Neural cell (in vitro differentiated cells): ENCODE results near the gene ENPP1. TPM values are rescaled to one million over a fixed set of nuclear protein-coding genes. Genes with fewer than 3 reads are reported as not detected.

Source experiments
- H2AFZ ChIP-seq: fragments of 200-600, 300-800 bp; sonication (generic), shearing (Covaris generic); 2 replicates; pipeline ENCODE4 v1.6.0; 2014; ENCODE audit warnings: low read depth, mild to moderate bottlenecking, antibody characterized with exemption, low read length, moderate library complexity
- H3F3A ChIP-seq: fragments of 200-600 bp; shearing (Covaris generic); 2 replicates; pipeline ENCODE4 v1.6.1; 2016; ENCODE audit warnings: mild to moderate bottlenecking, moderate library complexity, mixed read lengths, antibody characterized with exemption, low read length; ENCODE audit not compliant: insufficient read depth, poor library complexity, severe bottlenecking
- H3K27ac ChIP-seq: fragments of 200-600, 300-800 bp; sonication (generic), shearing (Covaris generic); 2 replicates; pipeline ENCODE4 v1.5.1; 2014; ENCODE audit warnings: mild to moderate bottlenecking, low read length, moderate library complexity
- H3K27me3 ChIP-seq: fragments of 300-800, 200-600 bp; sonication (generic), shearing (Covaris generic); 2 replicates; pipeline ENCODE4 v1.6.0; 2014; ENCODE audit warnings: mild to moderate bottlenecking, low read depth, low read length, moderate library complexity; ENCODE audit not compliant: insufficient read depth
- H3K36me3 ChIP-seq: fragments of 300-800, 200-600 bp; sonication (generic), shearing (Covaris generic); 2 replicates; pipeline ENCODE4 v1.5.1; 2014; ENCODE audit warnings: mild to moderate bottlenecking, antibody characterized with exemption, low read length, moderate library complexity; ENCODE audit not compliant: insufficient read depth
- H3K4me2 ChIP-seq: fragments of 300-800, 200-600 bp; sonication (generic), shearing (Covaris generic); 2 replicates; pipeline ENCODE4 v1.6.0; 2014; ENCODE audit warnings: mild to moderate bottlenecking, low read length
- H3K4me3 ChIP-seq: fragments of 300-800, 200-600 bp; sonication (generic), shearing (Covaris generic); 2 replicates; pipeline ENCODE4 v1.5.1; 2014; ENCODE audit warnings: mild to moderate bottlenecking, low read length, moderate library complexity
- H3K79me2 ChIP-seq: fragments of 200-600 bp; shearing (Covaris generic); replicated peaks from 2 replicates; pipeline ENCODE4 v1.6.0; 2014; ENCODE audit warnings: mild to moderate bottlenecking, low read length, moderate library complexity; ENCODE audit not compliant: insufficient read depth
- H3K9ac ChIP-seq: fragments of 300-800, 200-600 bp; sonication (generic), shearing (Covaris generic); 2 replicates; pipeline ENCODE4 v1.6.1; 2016; ENCODE audit warnings: mild to moderate bottlenecking, low read length, mixed read lengths
- H3K9me2 ChIP-seq: fragments of 200-600 bp; shearing (Covaris generic); 2 replicates; pipeline ENCODE4 v1.6.1; 2016; ENCODE audit warnings: mild to moderate bottlenecking, low read length, mixed read lengths; ENCODE audit not compliant: insufficient read depth
- H3K9me3 ChIP-seq: fragments of 200-600, 300-800 bp; sonication (generic), shearing (Covaris generic); 2 replicates; pipeline ENCODE4 v1.6.1; 2016; ENCODE audit warnings: mild to moderate bottlenecking, mixed run types, low read length, moderate library complexity, mixed read lengths
- H4K20me1 ChIP-seq: fragments of 200-600 bp; shearing (Covaris generic); 2 replicates; pipeline ENCODE4 v1.6.1; 2016; ENCODE audit warnings: mild to moderate bottlenecking, mixed run types; ENCODE audit not compliant: insufficient read depth
- CTCF ChIP-seq: fragments of 450-650 bp; IDR thresholded peaks from 2 replicates; pipeline ENCODE4 v1.5.1; 2014; ENCODE audit warnings: antibody characterized with exemption, mild to moderate bottlenecking, moderate library complexity; ENCODE audit not compliant: poor library complexity, severe bottlenecking
- EP300 ChIP-seq: fragments of 450-650 bp; conservative IDR thresholded peaks from 2 replicates; pipeline ENCODE4 v1.6.1; 2014; ENCODE audit warnings: antibody characterized with exemption, mild to moderate bottlenecking, moderate library complexity; ENCODE audit not compliant: poor library complexity, severe bottlenecking
- EZH2 ChIP-seq: fragments of 200-600, 300-800 bp; shearing (Covaris generic), sonication (generic); IDR thresholded peaks from 2 replicates; pipeline ENCODE4 v1.6.1; 2014; ENCODE audit warnings: antibody characterized with exemption, low read length, borderline replicate concordance, mild to moderate bottlenecking; ENCODE audit not compliant: insufficient read depth, poor library complexity, severe bottlenecking
- MXI1 ChIP-seq: fragments of 450-650 bp; conservative IDR thresholded peaks from 2 replicates; pipeline ENCODE4 v1.6.1; 2014; ENCODE audit warnings: antibody characterized with exemption, mild to moderate bottlenecking; ENCODE audit not compliant: poor library complexity, severe bottlenecking
- POLR2AphosphoS5 ChIP-seq: IDR thresholded peaks from 2 replicates; pipeline ENCODE4 v1.6.1; 2012
- RAD21 ChIP-seq: fragments of 450-650 bp; conservative IDR thresholded peaks from 2 replicates; pipeline ENCODE4 v1.6.1; 2014; ENCODE audit warnings: antibody characterized with exemption, mild to moderate bottlenecking, moderate library complexity
- SMC3 ChIP-seq: fragments of 450-650 bp; conservative IDR thresholded peaks from 2 replicates; pipeline ENCODE4 v1.6.1; 2014; ENCODE audit warnings: antibody characterized with exemption, mild to moderate bottlenecking, moderate library complexity; ENCODE audit not compliant: poor library complexity
- TAF1 ChIP-seq: IDR thresholded peaks from 2 replicates; pipeline ENCODE4 v1.6.1; 2012; ENCODE audit warnings: low read depth
- polyA plus RNA-seq: library from polyadenylated mRNA; depleted of rRNA; stranded (reverse); fragments of >200 nt; gene quantifications from 2 replicates; pipeline ENCODE4 v1.2.3, GENCODE V29; 2014
- TF ChIP-seq, protein P1 (sequence below): IDR thresholded peaks from 2 replicates; pipeline ENCODE4 v1.6.1; 2012; ENCODE audit warnings: borderline replicate concordance

The ENPP1 gene
- polyA plus RNA-seq, 1 donor from 2014 or later, result not detected

DNA sequence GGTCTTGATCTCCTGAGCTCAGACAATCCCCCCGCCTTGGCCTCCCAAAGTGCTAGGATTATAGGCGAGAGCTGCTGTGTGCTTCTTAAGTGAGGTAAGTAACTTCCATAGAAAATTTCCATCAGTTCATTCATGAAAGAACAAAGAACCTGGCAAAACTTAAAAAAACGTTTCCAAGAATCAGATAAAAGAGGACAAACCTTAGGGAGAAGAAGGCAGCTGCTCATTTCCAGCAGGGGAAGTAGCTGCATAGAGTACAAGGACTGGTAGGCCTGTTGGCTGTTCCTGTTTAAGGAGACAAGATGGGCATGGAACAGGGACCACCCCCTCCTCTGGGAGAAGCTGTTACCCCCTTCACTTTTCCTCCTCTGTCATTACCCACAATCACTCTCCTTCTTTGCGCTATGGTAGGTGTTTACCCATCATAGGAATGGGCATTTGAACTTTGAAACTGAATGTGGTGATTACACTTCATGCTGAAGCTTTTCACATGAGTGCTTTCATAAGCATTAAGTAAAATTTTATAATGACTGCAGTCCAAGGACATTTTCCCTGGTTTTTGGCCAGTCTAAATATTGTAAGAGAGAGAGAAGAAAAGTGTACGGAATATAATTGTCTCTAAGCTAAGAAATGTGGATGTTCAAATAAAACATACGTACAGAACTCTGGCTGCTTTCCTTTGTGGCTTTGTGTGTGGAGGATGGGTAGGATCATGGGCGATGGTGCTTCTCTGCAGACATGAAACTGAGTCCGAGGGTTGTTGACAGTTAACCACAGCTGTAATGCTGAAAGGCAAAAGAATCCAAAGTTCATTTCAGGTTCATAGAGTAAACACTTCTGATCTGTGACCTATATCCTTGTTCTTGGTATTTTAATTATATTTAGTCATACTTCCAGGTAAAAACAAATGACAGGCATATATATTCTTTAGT lies 86.9 kb downstream of the ENPP1 start:
- Histone ChIP-seq H3K9me2 (no peaks in the 10 kb centered on the region), H3K9ac (no peak overlapping the region), H3K4me2 (no peak overlapping the region), H3F3A (no peaks in the 10 kb centered on the region), H3K27me3 (no peaks in the 10 kb centered on the region), H3K9me3 (no peaks in the 10 kb centered on the region), H2AFZ (no peak overlapping the region), H3K27ac (no peak overlapping the region), H4K20me1 (no peaks in the 10 kb centered on the region), H3K36me3 (no peaks in the 10 kb centered on the region), H3K4me3 (no peak overlapping the region), H3K79me2 (no peaks in the 10 kb centered on the region)
- no peak for TF ChIP-seq EP300
- no peak for TF ChIP-seq SMC3
- TF ChIP-seq MXI1, result no peak
- TF ChIP-seq, protein P1, sequence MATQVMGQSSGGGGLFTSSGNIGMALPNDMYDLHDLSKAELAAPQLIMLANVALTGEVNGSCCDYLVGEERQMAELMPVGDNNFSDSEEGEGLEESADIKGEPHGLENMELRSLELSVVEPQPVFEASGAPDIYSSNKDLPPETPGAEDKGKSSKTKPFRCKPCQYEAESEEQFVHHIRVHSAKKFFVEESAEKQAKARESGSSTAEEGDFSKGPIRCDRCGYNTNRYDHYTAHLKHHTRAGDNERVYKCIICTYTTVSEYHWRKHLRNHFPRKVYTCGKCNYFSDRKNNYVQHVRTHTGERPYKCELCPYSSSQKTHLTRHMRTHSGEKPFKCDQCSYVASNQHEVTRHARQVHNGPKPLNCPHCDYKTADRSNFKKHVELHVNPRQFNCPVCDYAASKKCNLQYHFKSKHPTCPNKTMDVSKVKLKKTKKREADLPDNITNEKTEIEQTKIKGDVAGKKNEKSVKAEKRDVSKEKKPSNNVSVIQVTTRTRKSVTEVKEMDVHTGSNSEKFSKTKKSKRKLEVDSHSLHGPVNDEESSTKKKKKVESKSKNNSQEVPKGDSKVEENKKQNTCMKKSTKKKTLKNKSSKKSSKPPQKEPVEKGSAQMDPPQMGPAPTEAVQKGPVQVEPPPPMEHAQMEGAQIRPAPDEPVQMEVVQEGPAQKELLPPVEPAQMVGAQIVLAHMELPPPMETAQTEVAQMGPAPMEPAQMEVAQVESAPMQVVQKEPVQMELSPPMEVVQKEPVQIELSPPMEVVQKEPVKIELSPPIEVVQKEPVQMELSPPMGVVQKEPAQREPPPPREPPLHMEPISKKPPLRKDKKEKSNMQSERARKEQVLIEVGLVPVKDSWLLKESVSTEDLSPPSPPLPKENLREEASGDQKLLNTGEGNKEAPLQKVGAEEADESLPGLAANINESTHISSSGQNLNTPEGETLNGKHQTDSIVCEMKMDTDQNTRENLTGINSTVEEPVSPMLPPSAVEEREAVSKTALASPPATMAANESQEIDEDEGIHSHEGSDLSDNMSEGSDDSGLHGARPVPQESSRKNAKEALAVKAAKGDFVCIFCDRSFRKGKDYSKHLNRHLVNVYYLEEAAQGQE, result no peak
- no peak for TF ChIP-seq CTCF
- TF ChIP-seq EZH2, result no peak
- TF ChIP-seq RAD21, result no peak
- no peak for TF ChIP-seq TAF1
- no peak for TF ChIP-seq POLR2AphosphoS5

GRCh38 chr6:131897050-131897435 lies 89.2 kb downstream of the ENPP1 start:
- Histone ChIP-seq H3K9ac (no peak overlapping the region), H3K36me3 (no peaks in the 10 kb centered on the region), H3K4me3 (no peak overlapping the region), H2AFZ (no peak overlapping the region), H3K9me2 (no peaks in the 10 kb centered on the region), H3K9me3 (no peaks in the 10 kb centered on the region), H3K4me2 (no peak overlapping the region), H3K27me3 (no peaks in the 10 kb centered on the region), H3K79me2 (no peaks in the 10 kb centered on the region), H4K20me1 (no peaks in the 10 kb centered on the region), H3K27ac (no peak overlapping the region), H3F3A (no peaks in the 10 kb centered on the region)
- TF ChIP-seq MXI1 (no peak), CTCF (no peak), EP300 (no peak)
- TF ChIP-seq, protein P1, result no peak
